Activated CD8-positive, alpha-beta T cell treated with anti-CD3 and anti-CD28 coated beads for 36 hours (primary cell): ENCODE data around the gene MAPK13. TPM values are rescaled to one million over a fixed set of nuclear protein-coding genes. Genes with fewer than 3 reads are reported as not detected.

ENCODE experiments used
- ATAC-seq: fragments of 200-7000 bp; cut with Tn5 transposase; one replicate; pipeline ENCODE4 v1.10.0; 2021; ENCODE audit warnings: mild to moderate bottlenecking, moderate library complexity
- CTCF ChIA-PET: fragments of 350-600 bp; sonication (Branson Sonifier 250); formaldehyde crosslinking; loops from one replicate; lab custom pipeline; 2021; ENCODE audit warnings: antibody characterized with exemption; lab: Charles Lee
- POLR2A ChIA-PET: fragments of 350-600 bp; sonication (Branson Sonifier 250); formaldehyde crosslinking; loops from one replicate; lab custom pipeline; 2021; ENCODE audit warnings: antibody characterized with exemption; lab: Charles Lee
- DNase-seq: peaks from one replicate; pipeline ENCODE4 v3.0.0-alpha.2; 2020
- H3K27ac Mint-ChIP-seq: one replicate; pipeline ENCODE4 v1.8.0; 2021; ENCODE audit warnings: mild to moderate bottlenecking, mixed read lengths
- H3K27me3 Mint-ChIP-seq: one replicate; pipeline ENCODE4 v1.8.0; 2021; ENCODE audit warnings: mixed read lengths
- H3K36me3 Mint-ChIP-seq: one replicate; pipeline ENCODE4 v1.8.0; 2021; ENCODE audit warnings: low read depth, mixed read lengths
- H3K4me1 Mint-ChIP-seq: one replicate; pipeline ENCODE4 v1.8.0; 2021; ENCODE audit warnings: low read depth, mixed read lengths
- H3K4me3 Mint-ChIP-seq: one replicate; pipeline ENCODE4 v1.8.0; 2021; ENCODE audit warnings: mild to moderate bottlenecking, moderate library complexity, mixed read lengths
- H3K9me3 Mint-ChIP-seq: one replicate; pipeline ENCODE4 v1.8.0; 2021; ENCODE audit warnings: mixed read lengths
- CTCF ChIP-seq: fragments of 200-600 bp; IDR thresholded peaks from one replicate; pipeline ENCODE4 v1.8.0; 2022; ENCODE audit warnings: antibody characterized with exemption, mild to moderate bottlenecking
- intact Hi-C: fragments of 100-400 bp; cut with micrococcal nuclease; formaldehyde crosslinking; loops from one replicate; pipeline ENCODE4 v1.10.0; 2022
- total RNA-seq, 2 experiments: library from RNA; stranded (reverse); gene quantifications; one replicate each; pipeline ENCODE4 v1.2.3, GENCODE V29; 2021

MAPK13 gene
- total RNA-seq, 2 experiments from 2014 or later = 60.4 to 60.9 TPM

GRCh38 chr6:36124881-36125280 is 5.4 kb upstream of the MAPK13 start:
- no peaks in the 10 kb centered on the region for H3K27me3 Mint-ChIP-seq
- no peak for DNase-seq
- H3K36me3 Mint-ChIP-seq = peaks cover 6% of the 10 kb centered on the region
- peak overlapping the region; percentile 16 for H3K27ac Mint-ChIP-seq
- no peaks in the 10 kb centered on the region for H3K9me3 Mint-ChIP-seq
- TF ChIP-seq CTCF = no peak
- H3K4me3 Mint-ChIP-seq = no peak overlapping the region
- no peak for ATAC-seq
- intact Hi-C loops = loop anchor here (5.0 to 10.0 kb wide), 2 partner anchors 72 to 240 kb away; partner anchors contain the start of gene BRPF3
- H3K4me1 Mint-ChIP-seq = peaks cover 83% of the 10 kb centered on the region
- ChIA-PET CTCF (interaction anchor here (0.8 to 2.5 kb wide), 4 partner anchors 30 to 216 kb away, joined by 3 to 8 read pairs (median 4); partner anchors contain the start of gene MAPK14), POLR2A (interaction anchor here (0.7 to 1.6 kb wide), 4 partner anchors 14 to 799 kb away, joined by 3 to 6 read pairs (median 3); no protein-coding TSS in a partner anchor)

GRCh38 chr6:36125575-36125974 is 4.7 kb upstream of the MAPK13 start:
- POLR2A ChIA-PET = interaction anchor here (1.1 to 1.6 kb wide), 3 partner anchors 15 to 70 kb away, joined by 3 to 6 read pairs (median 3); no protein-coding TSS in a partner anchor
- no peaks in the 10 kb centered on the region for H3K27me3 Mint-ChIP-seq
- H3K4me3 Mint-ChIP-seq = no peak overlapping the region
- DNase-seq (no peak), ATAC-seq (no peak)
- CTCF ChIA-PET = interaction anchor here (1.0 to 2.5 kb wide), 5 partner anchors 25 to 215 kb away, joined by 3 to 8 read pairs (median 6); no protein-coding TSS in a partner anchor
- peaks cover 76% of the 10 kb centered on the region for H3K4me1 Mint-ChIP-seq
- no peak for TF ChIP-seq CTCF
- H3K36me3 Mint-ChIP-seq = peaks cover 3% of the 10 kb centered on the region
- H3K9me3 Mint-ChIP-seq = no peaks in the 10 kb centered on the region
- intact Hi-C loops = loop anchor here (10.0 kb wide), 1 partner anchor 239 kb away; no protein-coding TSS in a partner anchor
- H3K27ac Mint-ChIP-seq = no peak overlapping the region

GRCh38 chr6:36126121-36126520 is 4.2 kb upstream of the MAPK13 start:
- ChIA-PET CTCF (interaction anchor here (0.8 to 2.5 kb wide), 6 partner anchors 25 to 215 kb away, joined by 3 to 8 read pairs (median 6); no protein-coding TSS in a partner anchor), POLR2A (interaction anchor here (1.1 to 1.6 kb wide), 5 partner anchors 14 to 71 kb away, joined by 3 to 6 read pairs (median 3); no protein-coding TSS in a partner anchor)
- no peak for TF ChIP-seq CTCF
- Mint-ChIP-seq H3K27me3 (no peaks in the 10 kb centered on the region), H3K9me3 (no peaks in the 10 kb centered on the region), H3K27ac (peak overlapping the region; percentile 1), H3K36me3 (peaks cover 3% of the 10 kb centered on the region), H3K4me3 (no peak overlapping the region), H3K4me1 (peaks cover 70% of the 10 kb centered on the region)
- DNase-seq (no peak), ATAC-seq (no peak)
- intact Hi-C loops = loop anchor here (10.0 kb wide), 1 partner anchor 239 kb away; no protein-coding TSS in a partner anchor

GRCh38 chr6:36126553-36127458 is 3.5 kb upstream of the MAPK13 start:
- H3K27ac Mint-ChIP-seq = peak overlapping the region; percentile 27
- CTCF ChIA-PET = interaction anchor here (0.8 to 2.5 kb wide), 7 partner anchors 18 to 214 kb away, joined by 3 to 8 read pairs (median 5); partner anchors contain the start of gene MAPK14
- POLR2A ChIA-PET = interaction anchor here (0.6 to 1.5 kb wide), 4 partner anchors 14 to 71 kb away, joined by 3 to 4 read pairs (median 4); no protein-coding TSS in a partner anchor
- H3K36me3 Mint-ChIP-seq = peaks cover 3% of the 10 kb centered on the region
- H3K27me3 Mint-ChIP-seq = no peaks in the 10 kb centered on the region
- TF ChIP-seq CTCF = no peak
- no peak overlapping the region for H3K4me3 Mint-ChIP-seq
- no peak for ATAC-seq
- H3K9me3 Mint-ChIP-seq = no peaks in the 10 kb centered on the region
- intact Hi-C loops = loop anchor here (10.0 kb wide), 1 partner anchor 238 kb away; no protein-coding TSS in a partner anchor
- DNase-seq = peak; percentile 57
- H3K4me1 Mint-ChIP-seq = peaks cover 66% of the 10 kb centered on the region
